Neural progenitor cell (in vitro differentiated cells): ENCODE results near the gene KLHL21. TPM values are rescaled to one million over a fixed set of nuclear protein-coding genes. Genes with fewer than 3 reads are reported as not detected.

ENCODE experiments used
- DNase-seq: peaks from one replicate; pipeline ENCODE4 v3.0.0-alpha.2; 2016; ENCODE audit warnings: low spot score
- H2AFZ ChIP-seq: fragments of 200-600 bp; sonication (generic); replicated peaks from 2 replicates; pipeline ENCODE4 v1.6.1; 2016; ENCODE audit warnings: antibody characterized with exemption
- H3F3A ChIP-seq: fragments of 200-600 bp; sonication (generic); 2 replicates; pipeline ENCODE4 v1.6.1; 2016; ENCODE audit warnings: antibody characterized with exemption, low read depth
- H3K27ac ChIP-seq: fragments of 200-600 bp; sonication (generic); 2 replicates; pipeline ENCODE4 v1.5.1; 2016; ENCODE audit warnings: mild to moderate bottlenecking
- H3K27me3 ChIP-seq: fragments of 200-600 bp; sonication (generic); 2 replicates; pipeline ENCODE4 v1.6.1; 2016; ENCODE audit warnings: mild to moderate bottlenecking, moderate library complexity
- H3K36me3 ChIP-seq: fragments of 200-600 bp; sonication (generic); 2 replicates; pipeline ENCODE4 v1.5.1; 2016
- H3K4me1 ChIP-seq: fragments of 200-600 bp; sonication (generic); 2 replicates; pipeline ENCODE4 v1.6.1; 2016; ENCODE audit warnings: mixed run types
- H3K4me2 ChIP-seq: fragments of 200-600 bp; sonication (generic); 2 replicates; pipeline ENCODE4 v1.6.1; 2016
- H3K4me3 ChIP-seq: fragments of 200-600 bp; sonication (generic); 2 replicates; pipeline ENCODE4 v1.5.1; 2016
- H3K79me2 ChIP-seq: fragments of 200-600 bp; sonication (generic); 2 replicates; pipeline ENCODE4 v1.6.1; 2016; ENCODE audit warnings: low read depth
- H3K9ac ChIP-seq: fragments of 200-600 bp; sonication (generic); 2 replicates; pipeline ENCODE4 v1.6.1; 2016
- H3K9me3 ChIP-seq: fragments of 200-600 bp; sonication (generic); 2 replicates; pipeline ENCODE4 v1.5.1; 2016; ENCODE audit warnings: low read depth
- H4K20me1 ChIP-seq: fragments of 200-600 bp; sonication (generic); 2 replicates; pipeline ENCODE4 v1.6.1; 2016; ENCODE audit warnings: low read depth
- H3K27ac Mint-ChIP-seq: 3 replicates; pipeline ENCODE4 v1.8.0; 2021; ENCODE audit warnings: mixed read lengths
- H3K27me3 Mint-ChIP-seq: 2 replicates; pipeline ENCODE4 v1.8.0; 2022; ENCODE audit warnings: low read depth, mild to moderate bottlenecking, inconsistent platforms, moderate library complexity, mixed read lengths; ENCODE audit not compliant: insufficient read depth
- H3K36me3 Mint-ChIP-seq: 3 replicates; pipeline ENCODE4 v1.8.0; 2021; ENCODE audit warnings: mixed read lengths
- H3K4me1 Mint-ChIP-seq: 3 replicates; pipeline ENCODE4 v1.8.0; 2021; ENCODE audit warnings: mixed read lengths
- H3K4me3 Mint-ChIP-seq: 3 replicates; pipeline ENCODE4 v1.8.0; 2021; ENCODE audit warnings: mild to moderate bottlenecking, moderate library complexity, mixed read lengths
- H3K9me3 Mint-ChIP-seq: 3 replicates; pipeline ENCODE4 v1.8.0; 2020; ENCODE audit warnings: mixed read lengths
- CTCF ChIP-seq: fragments of 200-600 bp; sonication (generic); IDR thresholded peaks from 2 replicates; pipeline ENCODE4 v1.5.1; 2017; ENCODE audit warnings: antibody characterized with exemption, mild to moderate bottlenecking
- EZH2 ChIP-seq: fragments of 200-600 bp; sonication (generic); IDR thresholded peaks from 2 replicates; pipeline ENCODE4 v1.6.1; 2017; ENCODE audit warnings: antibody characterized with exemption, mild to moderate bottlenecking, moderate library complexity
- EZH2phosphoT487 ChIP-seq: fragments of 200-600 bp; sonication (generic); IDR thresholded peaks from 2 replicates; pipeline ENCODE4 v1.6.1; 2017; ENCODE audit warnings: antibody characterized with exemption
- total RNA-seq: library from RNA; depleted of rRNA; stranded (reverse); fragments of >200 nt; gene quantifications from 2 replicates; pipeline ENCODE4 v1.2.3, GENCODE V29; 2015; ENCODE audit warnings: low replicate concordance

KLHL21 gene
- total RNA-seq, 1 donor from 2014 or later: 4.8 TPM

GRCh38 chr1:6547301-6547700, 55.4 kb downstream of the KLHL21 start:
- H3K36me3 ChIP-seq: peaks cover 5% of the 10 kb centered on the region
- peaks cover 24% of the 10 kb centered on the region for H3K36me3 Mint-ChIP-seq

GRCh38 chr1:6546326-6546725, 56.3 kb downstream of the KLHL21 start:
- no peaks in the 10 kb centered on the region for H3K4me1 ChIP-seq
- TF ChIP-seq EZH2phosphoT487 (no peak), EZH2 (no peak), CTCF (no peak)
- no peak for DNase-seq
- H3F3A ChIP-seq: peaks cover 3% of the 10 kb centered on the region
- Mint-ChIP-seq H3K27me3 (no peaks in the 10 kb centered on the region), H3K4me3 (no peak overlapping the region), H3K27ac (no peak overlapping the region), H3K36me3 (peaks cover 24% of the 10 kb centered on the region), H3K9me3 (no peaks in the 10 kb centered on the region), H3K4me1 (no peaks in the 10 kb centered on the region)
- peaks cover 8% of the 10 kb centered on the region for H3K36me3 ChIP-seq
- H3K4me2 ChIP-seq: no peak overlapping the region
- H2AFZ ChIP-seq: no peak overlapping the region
- no peaks in the 10 kb centered on the region for H3K27me3 ChIP-seq
- peaks cover 8% of the 10 kb centered on the region for H3K79me2 ChIP-seq
- no peaks in the 10 kb centered on the region for H3K9me3 ChIP-seq
- no peak overlapping the region for H3K9ac ChIP-seq
- H3K27ac ChIP-seq: no peak overlapping the region
- H3K4me3 ChIP-seq: no peak overlapping the region
- H4K20me1 ChIP-seq: peaks cover 10% of the 10 kb centered on the region

More at GRCh38 chr1:6547301-6547700, 55.4 kb downstream of the KLHL21 start:
- no peak overlapping the region for H3K4me3 ChIP-seq
- H3K27me3 ChIP-seq: no peaks in the 10 kb centered on the region
- H3F3A ChIP-seq: peaks cover 3% of the 10 kb centered on the region
- Mint-ChIP-seq H3K27ac (no peak overlapping the region), H3K27me3 (no peaks in the 10 kb centered on the region), H3K9me3 (no peaks in the 10 kb centered on the region), H3K4me3 (no peak overlapping the region), H3K4me1 (no peaks in the 10 kb centered on the region)
- DNase-seq: no peak
- H2AFZ ChIP-seq: no peak overlapping the region
- H3K79me2 ChIP-seq: peaks cover 13% of the 10 kb centered on the region
- no peaks in the 10 kb centered on the region for H3K9me3 ChIP-seq
- TF ChIP-seq EZH2 (no peak), CTCF (no peak), EZH2phosphoT487 (no peak)
- peaks cover 10% of the 10 kb centered on the region for H4K20me1 ChIP-seq
- H3K4me2 ChIP-seq: no peak overlapping the region
- H3K4me1 ChIP-seq: no peaks in the 10 kb centered on the region
- no peak overlapping the region for H3K27ac ChIP-seq
- H3K9ac ChIP-seq: no peak overlapping the region

- Histone ChIP-seq H3K36me3 (peaks cover 8% of the 10 kb centered on the region), H3K27ac (no peak overlapping the region), H4K20me1 (peaks cover 10% of the 10 kb centered on the region), H3K9me3 (no peaks in the 10 kb centered on the region), H3F3A (peaks cover 3% of the 10 kb centered on the region), H3K9ac (no peak overlapping the region), H3K79me2 (no peaks in the 10 kb centered on the region), H2AFZ (no peak overlapping the region), H3K4me2 (no peak overlapping the region), H3K4me1 (no peaks in the 10 kb centered on the region), H3K27me3 (no peaks in the 10 kb centered on the region), H3K4me3 (no peak overlapping the region)
- Mint-ChIP-seq H3K4me3 (no peak overlapping the region), H3K27me3 (no peaks in the 10 kb centered on the region), H3K27ac (no peak overlapping the region), H3K9me3 (no peaks in the 10 kb centered on the region), H3K36me3 (peaks cover 24% of the 10 kb centered on the region), H3K4me1 (no peaks in the 10 kb centered on the region)
- no peak for DNase-seq
- TF ChIP-seq EZH2phosphoT487: no peak
- no peak for TF ChIP-seq CTCF
- no peak for TF ChIP-seq EZH2
Measured at GRCh38 chr1:6545276-6546112, 57.2 kb downstream of the KLHL21 start.
